GM12864 (cell line): ENCODE results near the gene RNF26.

ENCODE experiments used
- DNase-seq: peaks from one replicate; pipeline ENCODE4 v3.0.0-alpha.2; 2011; ENCODE audit warnings: low read depth
- H3K4me3 ChIP-seq: 2 replicates; pipeline ENCODE4 v1.5.1; 2011; ENCODE audit warnings: mild to moderate bottlenecking, low read depth, low read length, control low read depth
- CTCF ChIP-seq: IDR thresholded peaks from 2 replicates; pipeline ENCODE4 v1.5.1; 2011; ENCODE audit warnings: low read depth, mild to moderate bottlenecking, moderate library complexity, low read length, control low read depth, inconsistent platforms; ENCODE audit errors: missing control alignments

RNF26 gene

GRCh38 chr11:119323532-119324033, 10.7 kb upstream of the RNF26 start:
- peak; percentile 77 for TF ChIP-seq CTCF
- H3K4me3 ChIP-seq = no peak overlapping the region
- DNase-seq = no peak

GRCh38 chr11:119324189-119324588, 10.1 kb upstream of the RNF26 start:
- no peak overlapping the region for H3K4me3 ChIP-seq
- no peak for TF ChIP-seq CTCF
- DNase-seq = no peak

- no peak for TF ChIP-seq CTCF
These were observed 5.0 kb upstream of the RNF26 start for GRCh38 chr11:119329320-119329719.

GRCh38 chr11:119330237-119330636, 4.1 kb upstream of the RNF26 start:
- no peak for TF ChIP-seq CTCF
- DNase-seq = no peak
- no peak overlapping the region for H3K4me3 ChIP-seq

More at GRCh38 chr11:119329320-119329719, 5.0 kb upstream of the RNF26 start:
- DNase-seq = no peak
- H3K4me3 ChIP-seq = no peak overlapping the region

- TF ChIP-seq CTCF = no peak
- H3K4me3 ChIP-seq = no peak overlapping the region
- DNase-seq = no peak
These were observed 2.1 kb upstream of the RNF26 start for GRCh38 chr11:119332111-119332765.

GRCh38 chr11:119335091-119335654, 846 bp downstream of the RNF26 start:
- DNase-seq = no peak
- H3K4me3 ChIP-seq = peak overlapping the region; percentile 99
- TF ChIP-seq CTCF = no peak
